Neural cell (in vitro differentiated cells): Measurements from ENCODE around the gene GNG13. TPM values are rescaled to one million over a fixed set of nuclear protein-coding genes. Genes with fewer than 3 reads are reported as not detected.

Experiments
- H2AFZ ChIP-seq: fragments of 200-600, 300-800 bp; sonication (generic), shearing (Covaris generic); 2 replicates; pipeline ENCODE4 v1.6.0; 2014; ENCODE audit warnings: low read depth, mild to moderate bottlenecking, antibody characterized with exemption, low read length, moderate library complexity
- H3F3A ChIP-seq: fragments of 200-600 bp; shearing (Covaris generic); 2 replicates; pipeline ENCODE4 v1.6.1; 2016; ENCODE audit warnings: mild to moderate bottlenecking, moderate library complexity, mixed read lengths, antibody characterized with exemption, low read length; ENCODE audit not compliant: insufficient read depth, poor library complexity, severe bottlenecking
- H3K27ac ChIP-seq: fragments of 200-600, 300-800 bp; sonication (generic), shearing (Covaris generic); 2 replicates; pipeline ENCODE4 v1.5.1; 2014; ENCODE audit warnings: mild to moderate bottlenecking, low read length, moderate library complexity
- H3K27me3 ChIP-seq: fragments of 300-800, 200-600 bp; sonication (generic), shearing (Covaris generic); 2 replicates; pipeline ENCODE4 v1.6.0; 2014; ENCODE audit warnings: mild to moderate bottlenecking, low read depth, low read length, moderate library complexity; ENCODE audit not compliant: insufficient read depth
- H3K36me3 ChIP-seq: fragments of 300-800, 200-600 bp; sonication (generic), shearing (Covaris generic); 2 replicates; pipeline ENCODE4 v1.5.1; 2014; ENCODE audit warnings: mild to moderate bottlenecking, antibody characterized with exemption, low read length, moderate library complexity; ENCODE audit not compliant: insufficient read depth
- H3K4me2 ChIP-seq: fragments of 300-800, 200-600 bp; sonication (generic), shearing (Covaris generic); 2 replicates; pipeline ENCODE4 v1.6.0; 2014; ENCODE audit warnings: mild to moderate bottlenecking, low read length
- H3K4me3 ChIP-seq: fragments of 300-800, 200-600 bp; sonication (generic), shearing (Covaris generic); 2 replicates; pipeline ENCODE4 v1.5.1; 2014; ENCODE audit warnings: mild to moderate bottlenecking, low read length, moderate library complexity
- H3K79me2 ChIP-seq: fragments of 200-600 bp; shearing (Covaris generic); replicated peaks from 2 replicates; pipeline ENCODE4 v1.6.0; 2014; ENCODE audit warnings: mild to moderate bottlenecking, low read length, moderate library complexity; ENCODE audit not compliant: insufficient read depth
- H3K9ac ChIP-seq: fragments of 300-800, 200-600 bp; sonication (generic), shearing (Covaris generic); 2 replicates; pipeline ENCODE4 v1.6.1; 2016; ENCODE audit warnings: mild to moderate bottlenecking, low read length, mixed read lengths
- H3K9me2 ChIP-seq: fragments of 200-600 bp; shearing (Covaris generic); 2 replicates; pipeline ENCODE4 v1.6.1; 2016; ENCODE audit warnings: mild to moderate bottlenecking, low read length, mixed read lengths; ENCODE audit not compliant: insufficient read depth
- H3K9me3 ChIP-seq: fragments of 200-600, 300-800 bp; sonication (generic), shearing (Covaris generic); 2 replicates; pipeline ENCODE4 v1.6.1; 2016; ENCODE audit warnings: mild to moderate bottlenecking, mixed run types, low read length, moderate library complexity, mixed read lengths
- H4K20me1 ChIP-seq: fragments of 200-600 bp; shearing (Covaris generic); 2 replicates; pipeline ENCODE4 v1.6.1; 2016; ENCODE audit warnings: mild to moderate bottlenecking, mixed run types; ENCODE audit not compliant: insufficient read depth
- EP300 ChIP-seq: fragments of 450-650 bp; conservative IDR thresholded peaks from 2 replicates; pipeline ENCODE4 v1.6.1; 2014; ENCODE audit warnings: antibody characterized with exemption, mild to moderate bottlenecking, moderate library complexity; ENCODE audit not compliant: poor library complexity, severe bottlenecking
- EZH2 ChIP-seq: fragments of 200-600, 300-800 bp; shearing (Covaris generic), sonication (generic); IDR thresholded peaks from 2 replicates; pipeline ENCODE4 v1.6.1; 2014; ENCODE audit warnings: antibody characterized with exemption, low read length, borderline replicate concordance, mild to moderate bottlenecking; ENCODE audit not compliant: insufficient read depth, poor library complexity, severe bottlenecking
- MXI1 ChIP-seq: fragments of 450-650 bp; conservative IDR thresholded peaks from 2 replicates; pipeline ENCODE4 v1.6.1; 2014; ENCODE audit warnings: antibody characterized with exemption, mild to moderate bottlenecking; ENCODE audit not compliant: poor library complexity, severe bottlenecking
- POLR2AphosphoS5 ChIP-seq: IDR thresholded peaks from 2 replicates; pipeline ENCODE4 v1.6.1; 2012
- RAD21 ChIP-seq: fragments of 450-650 bp; conservative IDR thresholded peaks from 2 replicates; pipeline ENCODE4 v1.6.1; 2014; ENCODE audit warnings: antibody characterized with exemption, mild to moderate bottlenecking, moderate library complexity
- SMC3 ChIP-seq: fragments of 450-650 bp; conservative IDR thresholded peaks from 2 replicates; pipeline ENCODE4 v1.6.1; 2014; ENCODE audit warnings: antibody characterized with exemption, mild to moderate bottlenecking, moderate library complexity; ENCODE audit not compliant: poor library complexity
- TAF1 ChIP-seq: IDR thresholded peaks from 2 replicates; pipeline ENCODE4 v1.6.1; 2012; ENCODE audit warnings: low read depth
- polyA plus RNA-seq: library from polyadenylated mRNA; depleted of rRNA; stranded (reverse); fragments of >200 nt; gene quantifications from 2 replicates; pipeline ENCODE4 v1.2.3, GENCODE V29; 2014
- small RNA-seq, 3 experiments: library from RNA; depleted of rRNA; stranded (forward); fragments of <200 nt; gene quantifications; one replicate each; pipeline ENCODE3, GENCODE V24; 2012
- TF ChIP-seq, protein P1 (sequence below): IDR thresholded peaks from 2 replicates; pipeline ENCODE4 v1.6.1; 2012; ENCODE audit warnings: borderline replicate concordance
- TF ChIP-seq, protein P2 (sequence below): fragments of 450-650 bp; IDR thresholded peaks from 2 replicates; pipeline ENCODE4 v1.5.1; 2014; ENCODE audit warnings: antibody characterized with exemption, mild to moderate bottlenecking, moderate library complexity; ENCODE audit not compliant: poor library complexity, severe bottlenecking

Gene GNG13
- polyA plus RNA-seq, 1 donor from 2014 or later, result not detected

DNA sequence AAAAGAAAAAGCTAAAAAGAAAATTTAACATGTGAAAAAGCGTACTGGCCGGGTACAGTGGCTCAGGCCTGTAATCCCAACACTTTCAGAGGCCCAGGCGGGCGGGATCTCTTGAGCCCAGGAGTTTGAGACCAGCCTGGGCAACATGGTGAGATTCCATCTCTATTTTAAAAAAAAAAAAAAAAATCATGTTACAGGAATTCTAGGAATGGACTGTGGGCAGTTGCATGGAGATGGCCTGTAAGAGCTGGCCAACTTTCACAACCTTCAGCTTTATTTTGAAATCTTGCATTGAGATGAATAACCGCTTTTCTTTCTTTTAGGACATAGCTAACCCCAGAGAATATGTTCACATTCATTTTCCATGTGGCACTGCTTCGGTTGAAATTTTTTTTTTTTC, 51.5 kb downstream of the GNG13 start:
- H3K9me3 ChIP-seq, result no peaks in the 10 kb centered on the region
- H4K20me1 ChIP-seq, result no peaks in the 10 kb centered on the region
- H3K4me3 ChIP-seq, result no peak overlapping the region
- no peak overlapping the region for H3K27ac ChIP-seq
- no peaks in the 10 kb centered on the region for H3K79me2 ChIP-seq
- no peaks in the 10 kb centered on the region for H3F3A ChIP-seq
- TF ChIP-seq, protein P1, sequence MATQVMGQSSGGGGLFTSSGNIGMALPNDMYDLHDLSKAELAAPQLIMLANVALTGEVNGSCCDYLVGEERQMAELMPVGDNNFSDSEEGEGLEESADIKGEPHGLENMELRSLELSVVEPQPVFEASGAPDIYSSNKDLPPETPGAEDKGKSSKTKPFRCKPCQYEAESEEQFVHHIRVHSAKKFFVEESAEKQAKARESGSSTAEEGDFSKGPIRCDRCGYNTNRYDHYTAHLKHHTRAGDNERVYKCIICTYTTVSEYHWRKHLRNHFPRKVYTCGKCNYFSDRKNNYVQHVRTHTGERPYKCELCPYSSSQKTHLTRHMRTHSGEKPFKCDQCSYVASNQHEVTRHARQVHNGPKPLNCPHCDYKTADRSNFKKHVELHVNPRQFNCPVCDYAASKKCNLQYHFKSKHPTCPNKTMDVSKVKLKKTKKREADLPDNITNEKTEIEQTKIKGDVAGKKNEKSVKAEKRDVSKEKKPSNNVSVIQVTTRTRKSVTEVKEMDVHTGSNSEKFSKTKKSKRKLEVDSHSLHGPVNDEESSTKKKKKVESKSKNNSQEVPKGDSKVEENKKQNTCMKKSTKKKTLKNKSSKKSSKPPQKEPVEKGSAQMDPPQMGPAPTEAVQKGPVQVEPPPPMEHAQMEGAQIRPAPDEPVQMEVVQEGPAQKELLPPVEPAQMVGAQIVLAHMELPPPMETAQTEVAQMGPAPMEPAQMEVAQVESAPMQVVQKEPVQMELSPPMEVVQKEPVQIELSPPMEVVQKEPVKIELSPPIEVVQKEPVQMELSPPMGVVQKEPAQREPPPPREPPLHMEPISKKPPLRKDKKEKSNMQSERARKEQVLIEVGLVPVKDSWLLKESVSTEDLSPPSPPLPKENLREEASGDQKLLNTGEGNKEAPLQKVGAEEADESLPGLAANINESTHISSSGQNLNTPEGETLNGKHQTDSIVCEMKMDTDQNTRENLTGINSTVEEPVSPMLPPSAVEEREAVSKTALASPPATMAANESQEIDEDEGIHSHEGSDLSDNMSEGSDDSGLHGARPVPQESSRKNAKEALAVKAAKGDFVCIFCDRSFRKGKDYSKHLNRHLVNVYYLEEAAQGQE, result no peak
- TF ChIP-seq EZH2, result no peak
- TF ChIP-seq SMC3, result no peak
- no peak for TF ChIP-seq MXI1
- no peak for TF ChIP-seq RAD21
- TF ChIP-seq, protein P2, sequence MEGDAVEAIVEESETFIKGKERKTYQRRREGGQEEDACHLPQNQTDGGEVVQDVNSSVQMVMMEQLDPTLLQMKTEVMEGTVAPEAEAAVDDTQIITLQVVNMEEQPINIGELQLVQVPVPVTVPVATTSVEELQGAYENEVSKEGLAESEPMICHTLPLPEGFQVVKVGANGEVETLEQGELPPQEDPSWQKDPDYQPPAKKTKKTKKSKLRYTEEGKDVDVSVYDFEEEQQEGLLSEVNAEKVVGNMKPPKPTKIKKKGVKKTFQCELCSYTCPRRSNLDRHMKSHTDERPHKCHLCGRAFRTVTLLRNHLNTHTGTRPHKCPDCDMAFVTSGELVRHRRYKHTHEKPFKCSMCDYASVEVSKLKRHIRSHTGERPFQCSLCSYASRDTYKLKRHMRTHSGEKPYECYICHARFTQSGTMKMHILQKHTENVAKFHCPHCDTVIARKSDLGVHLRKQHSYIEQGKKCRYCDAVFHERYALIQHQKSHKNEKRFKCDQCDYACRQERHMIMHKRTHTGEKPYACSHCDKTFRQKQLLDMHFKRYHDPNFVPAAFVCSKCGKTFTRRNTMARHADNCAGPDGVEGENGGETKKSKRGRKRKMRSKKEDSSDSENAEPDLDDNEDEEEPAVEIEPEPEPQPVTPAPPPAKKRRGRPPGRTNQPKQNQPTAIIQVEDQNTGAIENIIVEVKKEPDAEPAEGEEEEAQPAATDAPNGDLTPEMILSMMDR, result no peak
- TF ChIP-seq TAF1, result no peak
- TF ChIP-seq POLR2AphosphoS5, result no peak
- no peak for TF ChIP-seq EP300
- no peaks in the 10 kb centered on the region for H3K9me2 ChIP-seq
- no peaks in the 10 kb centered on the region for H3K36me3 ChIP-seq
- no peak overlapping the region for H3K4me2 ChIP-seq
- H3K9ac ChIP-seq, result no peak overlapping the region
- no peak overlapping the region for H2AFZ ChIP-seq
- no peaks in the 10 kb centered on the region for H3K27me3 ChIP-seq

Small RNA genes within 50 kb of the gene (small RNA-seq; reads per million reads assigned to genes)
- 0 reads per million in 3 experiments for gene MIR662

Other genes with a start within 250 kb of the GNG13 start
- gene PRR35, start 240.3 kb downstream of the GNG13 start, polyA plus RNA-seq, result not detected in 2 replicates
- gene NHLRC4, start 233.7 kb downstream of the GNG13 start, polyA plus RNA-seq, result not detected in 2 replicates
- 69.2 and 78.8 TPM in 2 replicates for gene PIGQ, start 230.8 kb downstream of the GNG13 start, polyA plus RNA-seq
- gene RAB40C, start 210.7 kb downstream of the GNG13 start, polyA plus RNA-seq, result 40.7 and 44.5 TPM in 2 replicates
- gene WFIKKN1, start 169.7 kb downstream of the GNG13 start, polyA plus RNA-seq, result 0.43 and 1.1 TPM in 2 replicates
- 127 and 128 TPM in 2 replicates for gene METTL26, start 164.4 kb downstream of the GNG13 start, polyA plus RNA-seq
- 29.1 and 54.1 TPM in 2 replicates for gene MCRIP2, start 158.9 kb downstream of the GNG13 start, polyA plus RNA-seq
- gene WDR90, start 151.4 kb downstream of the GNG13 start, polyA plus RNA-seq, result 30.0 and 32.1 TPM in 2 replicates
- gene RHOT2, start 132.6 kb downstream of the GNG13 start, polyA plus RNA-seq, result 132 and 192 TPM in 2 replicates
- 7.2 and 10.8 TPM in 2 replicates for gene RHBDL1, start 125.1 kb downstream of the GNG13 start, polyA plus RNA-seq
- gene STUB1, start 120.3 kb downstream of the GNG13 start, polyA plus RNA-seq, result 120 and 151 TPM in 2 replicates
- gene JMJD8, start 116.4 kb downstream of the GNG13 start, polyA plus RNA-seq, result 44.7 and 51.6 TPM in 2 replicates
- 23.0 and 28.8 TPM in 2 replicates for gene WDR24, start 110.3 kb downstream of the GNG13 start, polyA plus RNA-seq
- 3.4 and 6.1 TPM in 2 replicates for gene FBXL16, start 94.9 kb downstream of the GNG13 start, polyA plus RNA-seq
- gene METRN, start 85.6 kb downstream of the GNG13 start, polyA plus RNA-seq, result 37.6 and 56.1 TPM in 2 replicates
- 73.4 and 98.7 TPM in 2 replicates for gene ANTKMT, start 79.6 kb downstream of the GNG13 start, polyA plus RNA-seq
- gene CCDC78, start 74.3 kb downstream of the GNG13 start, polyA plus RNA-seq, result 8.8 and 10.7 TPM in 2 replicates
- 28.3 and 37.6 TPM in 2 replicates for gene HAGHL, start 73.6 kb downstream of the GNG13 start, polyA plus RNA-seq
- gene CIAO3, start 59.7 kb downstream of the GNG13 start, polyA plus RNA-seq, result 57.8 and 62.4 TPM in 2 replicates
- 0.40 and 0.63 TPM in 2 replicates for gene MSLN, start 40.0 kb downstream of the GNG13 start, polyA plus RNA-seq
- gene RPUSD1, start 12.4 kb downstream of the GNG13 start, polyA plus RNA-seq, result 42.4 and 44.8 TPM in 2 replicates
- 25.7 and 31.2 TPM in 2 replicates for gene CHTF18, start 12.1 kb downstream of the GNG13 start, polyA plus RNA-seq
- 9.2 and 16.2 TPM in 2 replicates for gene LMF1, start 170.2 kb upstream of the GNG13 start, polyA plus RNA-seq
- 3.9 and 4.6 TPM in 2 replicates for gene SOX8, start 181.0 kb upstream of the GNG13 start, polyA plus RNA-seq